ENCODE results near the gene OGFOD3. TPM values are rescaled to one million over a fixed set of nuclear protein-coding genes. Genes with fewer than 3 reads are reported as not detected.

The OGFOD3 gene
- total RNA-seq, 2 donors from 2014 or later, result 24.9 to 27.4 TPM

DNA sequence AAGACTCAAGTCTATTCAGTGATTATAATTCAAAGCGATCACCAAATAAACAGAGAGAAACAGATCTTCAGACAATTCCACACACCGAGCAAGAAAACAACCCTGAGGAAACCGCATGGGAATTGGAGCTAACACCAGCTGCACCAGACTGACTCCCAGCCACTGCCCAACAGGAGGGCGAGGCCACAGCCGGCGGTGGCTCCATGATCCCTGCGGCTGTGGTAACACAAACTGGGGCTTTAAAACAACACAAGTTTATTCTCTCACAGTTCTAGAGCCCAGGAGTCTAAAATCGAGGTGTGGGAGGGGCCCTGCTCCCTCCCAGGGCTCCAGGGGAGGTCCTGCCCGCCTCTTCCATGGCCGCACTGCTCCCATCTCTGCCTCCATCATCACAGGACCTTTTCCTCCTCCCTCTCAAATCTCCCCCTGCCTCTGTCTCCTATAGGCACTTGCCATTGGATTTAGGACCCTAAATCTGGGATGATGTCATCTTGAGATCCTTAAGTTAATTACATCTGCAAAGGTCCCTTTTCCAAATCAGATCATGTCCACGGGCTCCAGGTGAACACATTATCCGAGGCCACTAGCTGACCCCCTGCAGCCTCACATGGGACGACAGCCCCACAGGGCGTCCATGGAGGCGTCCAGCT lies 10.0 kb downstream of the OGFOD3 start:
- DNase-seq (ENCODE audit: low spot score), result no peak
- peaks cover 9% of the 10 kb centered on the region for H3K36me3 ChIP-seq
- H3K4me3 ChIP-seq, result no peak overlapping the region
- no peak overlapping the region for H3K27ac ChIP-seq
- H3K9me3 ChIP-seq, result no peaks in the 10 kb centered on the region
- TF ChIP-seq, protein P1, sequence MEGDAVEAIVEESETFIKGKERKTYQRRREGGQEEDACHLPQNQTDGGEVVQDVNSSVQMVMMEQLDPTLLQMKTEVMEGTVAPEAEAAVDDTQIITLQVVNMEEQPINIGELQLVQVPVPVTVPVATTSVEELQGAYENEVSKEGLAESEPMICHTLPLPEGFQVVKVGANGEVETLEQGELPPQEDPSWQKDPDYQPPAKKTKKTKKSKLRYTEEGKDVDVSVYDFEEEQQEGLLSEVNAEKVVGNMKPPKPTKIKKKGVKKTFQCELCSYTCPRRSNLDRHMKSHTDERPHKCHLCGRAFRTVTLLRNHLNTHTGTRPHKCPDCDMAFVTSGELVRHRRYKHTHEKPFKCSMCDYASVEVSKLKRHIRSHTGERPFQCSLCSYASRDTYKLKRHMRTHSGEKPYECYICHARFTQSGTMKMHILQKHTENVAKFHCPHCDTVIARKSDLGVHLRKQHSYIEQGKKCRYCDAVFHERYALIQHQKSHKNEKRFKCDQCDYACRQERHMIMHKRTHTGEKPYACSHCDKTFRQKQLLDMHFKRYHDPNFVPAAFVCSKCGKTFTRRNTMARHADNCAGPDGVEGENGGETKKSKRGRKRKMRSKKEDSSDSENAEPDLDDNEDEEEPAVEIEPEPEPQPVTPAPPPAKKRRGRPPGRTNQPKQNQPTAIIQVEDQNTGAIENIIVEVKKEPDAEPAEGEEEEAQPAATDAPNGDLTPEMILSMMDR (IDR thresholded peaks at IDR 0.05), result no peak
- no peak for ATAC-seq (ENCODE audit: insufficient number of reproducible peaks, low FRiP score, low read depth)
- no peaks in the 10 kb centered on the region for H3K4me1 ChIP-seq (ENCODE audit: control insufficient read depth in 1 of 2, low read depth in 2 of 2)
- H3K27me3 ChIP-seq (replicated peaks; ENCODE audit: insufficient read depth), result no peaks in the 10 kb centered on the region

DNA sequence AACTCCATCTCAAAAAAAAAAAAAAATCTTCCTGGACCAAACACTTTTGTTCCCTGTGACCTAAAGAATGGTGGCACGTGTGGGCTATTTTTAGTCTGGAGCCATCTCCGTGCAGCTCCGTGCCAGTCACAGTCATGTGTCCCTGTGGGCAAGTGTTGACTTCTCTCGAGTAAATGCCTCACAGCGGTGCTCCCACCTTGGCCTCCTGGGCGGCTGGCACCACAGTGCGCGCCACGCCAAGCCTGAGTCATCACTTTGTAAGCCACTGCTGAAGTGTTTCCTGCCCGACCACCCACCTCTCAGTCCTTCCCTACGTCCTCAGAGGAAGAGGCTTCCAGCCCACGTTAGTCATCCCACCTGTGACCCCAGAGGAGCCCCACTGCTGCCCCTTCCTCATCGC lies 11.1 kb downstream of the OGFOD3 start:
- DNase-seq (ENCODE audit: low spot score) (no peak), ATAC-seq (ENCODE audit: insufficient number of reproducible peaks, low FRiP score, low read depth) (no peak)
- Histone ChIP-seq H3K9me3 (no peaks in the 10 kb centered on the region), H3K36me3 (peaks cover 13% of the 10 kb centered on the region), H3K27ac (no peak overlapping the region), H3K4me3 (no peak overlapping the region), H3K4me1 (ENCODE audit: control insufficient read depth in 1 of 2, low read depth in 2 of 2) (no peaks in the 10 kb centered on the region), H3K27me3 (replicated peaks; ENCODE audit: insufficient read depth) (no peaks in the 10 kb centered on the region)
- TF ChIP-seq, protein P1 (IDR thresholded peaks at IDR 0.05), result no peak

DNA sequence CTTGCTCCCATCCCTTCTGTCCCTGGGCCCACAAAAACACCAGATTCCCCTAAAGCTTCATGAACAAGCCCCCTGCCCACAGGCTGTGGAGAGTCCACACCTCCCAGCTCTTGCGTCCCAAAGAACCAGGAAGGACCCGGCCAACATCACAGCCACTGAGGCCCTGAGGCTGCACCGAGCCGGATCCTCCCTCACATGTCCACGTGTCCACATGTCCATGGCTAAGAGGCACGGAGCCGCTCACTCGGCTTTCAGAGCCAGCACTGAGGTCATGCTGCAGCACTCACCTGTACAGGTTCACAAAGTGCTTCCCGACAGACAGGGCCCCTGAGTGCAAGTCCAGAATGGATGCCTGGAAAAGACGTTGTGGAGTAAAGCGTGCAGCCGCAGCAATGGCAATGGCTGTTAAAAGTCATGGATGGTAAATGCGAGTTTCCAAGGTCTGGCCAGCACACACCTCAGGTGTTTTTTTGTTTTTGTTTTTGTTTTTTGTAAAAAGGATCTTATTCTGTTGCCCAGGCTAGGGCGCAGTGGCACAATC lies 12.2 kb downstream of the OGFOD3 start:
- TF ChIP-seq, protein P1 (IDR thresholded peaks at IDR 0.05), result no peak
- no peak overlapping the region for H3K27ac ChIP-seq
- H3K27me3 ChIP-seq (replicated peaks; ENCODE audit: insufficient read depth), result no peaks in the 10 kb centered on the region
- peaks cover 16% of the 10 kb centered on the region for H3K36me3 ChIP-seq
- no peak for DNase-seq (ENCODE audit: low spot score)
- ATAC-seq (ENCODE audit: insufficient number of reproducible peaks, low FRiP score, low read depth), result no peak
- H3K9me3 ChIP-seq, result no peaks in the 10 kb centered on the region
- no peak overlapping the region for H3K4me3 ChIP-seq
- no peaks in the 10 kb centered on the region for H3K4me1 ChIP-seq (ENCODE audit: control insufficient read depth in 1 of 2, low read depth in 2 of 2)

DNA sequence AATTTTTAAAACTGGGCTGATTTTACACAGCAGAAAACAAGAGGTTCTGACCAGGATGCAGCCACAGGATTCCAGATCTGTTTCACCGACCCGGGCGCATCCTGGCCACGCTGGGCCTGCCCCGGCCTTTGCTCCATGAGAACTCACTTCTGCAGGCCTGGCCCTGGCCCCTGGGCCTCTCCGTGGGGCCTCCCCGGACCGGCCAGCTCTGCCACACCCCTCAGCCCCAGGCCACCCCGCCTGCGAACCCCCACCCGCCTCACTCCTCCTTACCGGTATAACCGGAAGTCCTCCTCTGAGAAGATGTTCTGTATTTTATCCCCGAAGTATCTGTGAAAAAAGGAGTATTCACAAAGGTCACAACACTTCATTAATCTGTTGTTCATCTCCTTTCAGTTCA lies 13.3 kb downstream of the OGFOD3 start:
- Histone ChIP-seq H3K9me3 (no peaks in the 10 kb centered on the region), H3K27me3 (replicated peaks; ENCODE audit: insufficient read depth) (no peaks in the 10 kb centered on the region), H3K36me3 (peaks cover 16% of the 10 kb centered on the region), H3K4me1 (ENCODE audit: control insufficient read depth in 1 of 2, low read depth in 2 of 2) (no peaks in the 10 kb centered on the region), H3K27ac (no peak overlapping the region), H3K4me3 (no peak overlapping the region)
- DNase-seq (ENCODE audit: low spot score), result no peak
- ATAC-seq (ENCODE audit: insufficient number of reproducible peaks, low FRiP score, low read depth), result no peak
- TF ChIP-seq, protein P1 (IDR thresholded peaks at IDR 0.05), result no peak

DNA sequence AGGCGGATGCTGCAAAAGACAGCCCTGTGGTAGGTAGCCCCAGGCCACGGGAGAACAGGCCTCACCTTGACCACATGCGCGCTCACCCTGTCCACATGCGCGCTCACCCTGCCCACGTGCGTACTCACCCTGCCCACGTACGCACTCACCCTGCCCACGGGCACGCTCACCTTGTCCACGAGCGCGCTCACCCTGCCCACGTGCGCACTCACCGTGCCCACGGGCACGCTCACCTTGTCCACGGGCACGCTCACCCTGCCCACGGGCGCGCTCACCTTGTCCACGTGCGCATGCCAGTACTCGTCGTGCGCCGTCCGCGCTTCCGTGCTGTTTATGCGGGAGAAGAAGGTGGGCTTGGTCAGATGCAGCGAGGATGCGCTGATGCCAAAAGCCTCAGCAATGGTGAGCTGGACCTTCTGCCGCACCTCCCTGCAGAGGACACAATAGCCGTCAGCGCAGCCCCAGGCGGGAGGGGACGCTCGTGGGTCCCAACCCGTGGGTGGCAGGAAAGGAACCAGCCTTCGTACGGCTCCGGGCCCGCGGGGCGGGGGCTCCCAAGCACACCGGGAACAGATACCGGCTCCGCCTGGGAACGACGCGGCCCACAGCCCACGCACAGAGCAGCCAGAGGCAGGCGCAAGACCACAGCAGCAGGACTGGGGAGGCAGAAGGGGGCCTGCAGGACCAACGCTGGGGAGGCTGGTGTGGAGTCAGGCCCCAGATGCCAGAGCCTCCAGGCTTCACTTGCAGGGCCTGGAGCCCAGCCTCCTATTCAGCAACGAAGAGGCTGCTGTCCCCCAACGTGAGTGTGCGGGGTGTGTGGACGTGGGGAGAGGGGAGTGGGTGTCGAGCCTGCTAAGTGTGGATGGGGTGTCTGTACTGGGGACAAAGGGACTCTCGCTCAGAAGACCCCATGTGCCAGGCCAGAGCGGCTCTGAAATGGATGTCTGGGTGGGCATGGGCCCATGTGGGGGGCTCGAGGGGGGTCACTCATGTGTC lies 14.4 kb downstream of the OGFOD3 start:
- TF ChIP-seq, protein P1 (IDR thresholded peaks at IDR 0.05), result no peak
- peaks cover 15% of the 10 kb centered on the region for H3K36me3 ChIP-seq

More for the DNA sequence above, 14.4 kb downstream of the OGFOD3 start:
- H3K27ac ChIP-seq, result no peak overlapping the region
- no peaks in the 10 kb centered on the region for H3K9me3 ChIP-seq
- ATAC-seq (ENCODE audit: insufficient number of reproducible peaks, low FRiP score, low read depth), result no peak
- peaks cover 3 to 8% of the 10 kb centered on the region in 2 donors for H3K4me1 ChIP-seq (ENCODE audit: control insufficient read depth in 1 of 2, low read depth in 2 of 2)
- no peak overlapping the region for H3K4me3 ChIP-seq
- H3K27me3 ChIP-seq (replicated peaks; ENCODE audit: insufficient read depth), result no peaks in the 10 kb centered on the region
- no peak for DNase-seq (ENCODE audit: low spot score)

All from thoracic aorta (tissue), 2 donors.